ENCODE results near the gene CPTP.

GRCh38 chr1:1334835-1335234 lies 10.2 kb downstream of the CPTP start:
- TF ChIP-seq POLR2AphosphoS5 (IDR thresholded peaks at IDR 0.05) (no peak), POLR2A (IDR thresholded peaks at IDR 0.05) (no peak)

Data from prostate gland (tissue), 1 donor.